K562 (cell line): ENCODE measurements around the gene PCBP3. TPM values are rescaled to one million over a fixed set of nuclear protein-coding genes. Genes with fewer than 3 reads are reported as not detected.

Source experiments
- ATAC-seq: fragments of 200-7000 bp; cut with Tn5 transposase; 3 replicates; pipeline ENCODE4 v1.9.1; 2020; ENCODE audit warnings: moderate library complexity
- BruUV-seq: library from RNA; stranded (reverse); fragments of 400-500 nt; replicated peaks from 2 replicates; lab custom pipeline; 2021; lab: Mats Ljungman, UMichigan
- CTCF ChIA-PET: fragments of 300-600 bp; formaldehyde crosslinking; extraction: SDS; loops from one replicate; lab custom pipeline; 2021; ENCODE audit warnings: low intra/inter-chr PET ratio; lab: Yijun Ruan, JAX
- POLR2A ChIA-PET: fragments of 300-600, 350-650 bp; sonication (Branson Sonifier 250); formaldehyde crosslinking; extraction: SDS; loops from one replicate; lab custom pipeline; 2021; ENCODE audit warnings: antibody characterized with exemption, inconsistent platforms; lab: Yijun Ruan, JAX
- DNase-seq, 4 experiments: peaks; one replicate each; pipeline versions ENCODE4 v3.0.0 to v3.0.0-alpha.2; 2011 to 2018; ENCODE audit warnings: low spot score in 3 of 4, mixed read lengths in 3 of 4; ENCODE audit errors: extremely low read depth in 1 of 4
- FAIRE-seq: peaks from 2 replicates; lab custom pipeline; 2011; peaks lifted over from hg19 to GRCh38; lab: Jason Lieb, UNC
- H2AFZ ChIP-seq: 2 replicates; pipeline ENCODE4 v1.6.0; 2011; ENCODE audit warnings: low read depth, low read length, control low read depth, inconsistent platforms
- H3K27ac ChIP-seq: fragments of 200-600 bp; 3 replicates; pipeline ENCODE4 v1.8.0; 2011; ENCODE audit warnings: low read depth, mild to moderate bottlenecking, control low read depth, inconsistent platforms, low read length, moderate library complexity, mixed read lengths; ENCODE audit errors: extremely low read depth
- H3K27me3 ChIP-seq, 2 experiments: fragments of 300-600 bp in 1 of 2; 2 replicates in 1 of 2; 3 replicates in 1 of 2; pipeline versions ENCODE4 v1.6.0 to v1.8.0; 2011; ENCODE audit warnings: inconsistent platforms in 2 of 2, low read length in 2 of 2, mild to moderate bottlenecking in 1 of 2, mixed read lengths in 1 of 2, moderate library complexity in 1 of 2; ENCODE audit not compliant: control insufficient read depth in 2 of 2, insufficient read depth in 2 of 2
- H3K36me3 ChIP-seq: fragments of 300-600 bp; 3 replicates; pipeline ENCODE4 v1.8.0; 2011; ENCODE audit warnings: mild to moderate bottlenecking, low read length, inconsistent platforms; ENCODE audit not compliant: control insufficient read depth, insufficient read depth
- H3K4me1 ChIP-seq, 2 experiments: fragments of 200-600 bp in 1 of 2; replicated peaks in 1 of 2; 2 replicates in 1 of 2; 3 replicates in 1 of 2; pipeline versions ENCODE4 v1.5.1 to v1.8.0; 2011; ENCODE audit warnings: inconsistent platforms in 2 of 2, low read length in 2 of 2, mild to moderate bottlenecking in 1 of 2, mixed read lengths in 1 of 2, moderate library complexity in 1 of 2; ENCODE audit not compliant: control insufficient read depth in 2 of 2, insufficient read depth in 2 of 2
- H3K4me2 ChIP-seq: 2 replicates; pipeline ENCODE4 v1.6.1; 2011; ENCODE audit warnings: low read length, control low read depth, inconsistent platforms, mixed read lengths; ENCODE audit not compliant: insufficient read depth
- H3K4me3 ChIP-seq: fragments of 200-600 bp; sonication (generic), shearing (Covaris generic); 2 replicates; pipeline ENCODE4 v1.5.1; 2016; ENCODE audit warnings: control low read depth, inconsistent platforms
- H3K79me2 ChIP-seq: fragments of 200-600 bp; 3 replicates; pipeline ENCODE4 v1.8.0; 2011; ENCODE audit warnings: low read length, inconsistent platforms; ENCODE audit not compliant: control insufficient read depth, insufficient read depth
- H3K9ac ChIP-seq, 2 experiments: 2 replicates each; pipeline versions ENCODE4 v1.6.0 to v1.6.1; 2011; ENCODE audit warnings: low read depth in 2 of 2, low read length in 2 of 2, control low read depth in 1 of 2, inconsistent platforms in 1 of 2, mild to moderate bottlenecking in 1 of 2, mixed read lengths in 1 of 2; ENCODE audit not compliant: insufficient read depth in 1 of 2
- H3K9me1 ChIP-seq: one replicate; pipeline ENCODE4 v1.6.0; 2011; ENCODE audit warnings: inconsistent platforms, mild to moderate bottlenecking, low read length, moderate library complexity; ENCODE audit not compliant: control insufficient read depth, insufficient read depth
- H3K9me3 ChIP-seq: replicated peaks from 2 replicates; pipeline ENCODE4 v1.5.1; 2011; ENCODE audit warnings: low read depth, low read length, inconsistent platforms; ENCODE audit not compliant: control insufficient read depth, insufficient read depth
- H4K20me1 ChIP-seq: replicated peaks from 2 replicates; pipeline ENCODE4 v1.6.1; 2011; ENCODE audit warnings: low read length, inconsistent platforms, mixed read lengths; ENCODE audit not compliant: control insufficient read depth, insufficient read depth
- ATF4 ChIP-seq: fragments of 450-650 bp; formaldehyde crosslinking; IDR thresholded peaks from 2 replicates; pipeline ENCODE4 v1.4.0; 2022; ENCODE audit warnings: mild to moderate bottlenecking, moderate library complexity
- BRF2 ChIP-seq: IDR thresholded peaks from 3 replicates; pipeline ENCODE4 v1.6.1; 2011; ENCODE audit warnings: borderline replicate concordance, mild to moderate bottlenecking; ENCODE audit not compliant: insufficient read length, insufficient read depth
- C11orf30 ChIP-seq: fragments of 450-650 bp; IDR thresholded peaks from 2 replicates; pipeline ENCODE4 v1.6.1; 2016; ENCODE audit warnings: low read depth, mild to moderate bottlenecking
- DACH1 ChIP-seq: fragments of 450-650 bp; IDR thresholded peaks from 2 replicates; pipeline ENCODE4 v1.6.1; 2018; ENCODE audit not compliant: partially characterized antibody
- ETV6 ChIP-seq, 3 experiments: fragments of 150-350 bp in 1 of 3; sonication (generic) in 1 of 3; formaldehyde crosslinking in 1 of 3; IDR thresholded peaks; 2 replicates each; pipeline versions ENCODE4 v1.6.1 to v1.8.0; 2014 to 2022; ENCODE audit warnings: borderline replicate concordance in 2 of 3, low read depth in 2 of 3, antibody characterized with exemption in 1 of 3, low read length in 1 of 3, mild to moderate bottlenecking in 1 of 3, missing genetic modification reagents in 1 of 3
- FOXO4 ChIP-seq: fragments of 450-650 bp; formaldehyde crosslinking; IDR thresholded peaks from 2 replicates; pipeline ENCODE4 v1.4.0; 2020; ENCODE audit warnings: mild to moderate bottlenecking, moderate library complexity
- GTF3C2 ChIP-seq: IDR thresholded peaks from 3 replicates; pipeline ENCODE4 v1.6.1; 2011; ENCODE audit warnings: borderline replicate concordance, mild to moderate bottlenecking, moderate library complexity; ENCODE audit not compliant: insufficient read length; ENCODE audit errors: extremely low read depth
- NCOA1 ChIP-seq: fragments of 450-650 bp; IDR thresholded peaks from 2 replicates; pipeline ENCODE4 v1.6.1; 2016; ENCODE audit warnings: low read depth
- NCOA2 ChIP-seq, 2 experiments: fragments of 450-650 bp; IDR thresholded peaks; 2 replicates each; pipeline ENCODE4 v1.6.1; 2018; ENCODE audit warnings: mild to moderate bottlenecking in 2 of 2, moderate library complexity in 1 of 2; ENCODE audit not compliant: partially characterized antibody in 2 of 2
- POLR2H ChIP-seq: IDR thresholded peaks from 2 replicates; pipeline ENCODE4 v1.6.1; 2016; ENCODE audit warnings: missing genetic modification characterization, low read depth, mild to moderate bottlenecking, control low read depth, missing compliant biosample characterization, moderate library complexity
- ZC3H8 ChIP-seq: fragments of 450-650 bp; IDR thresholded peaks from 2 replicates; pipeline ENCODE4 v1.6.1; 2017
- ZNF184 ChIP-seq: sonication (generic); formaldehyde crosslinking; IDR thresholded peaks from 2 replicates; pipeline ENCODE4 v1.5.0; 2020; ENCODE audit warnings: missing genetic modification reagents
- WGBS: fragments of 100-300 bp; shearing (Covaris generic); methylation state at CpG from one replicate; pipeline ENCODE4 v1.1.6; 2016; ENCODE audit warnings: low coverage, mixed read lengths; ENCODE audit not compliant: insufficient coverage; ENCODE audit errors: missing lambda C conversion rate; 5-methylcytosine and 5-hydroxymethylcytosine counted together
- in situ Hi-C: fragments of 300-500 bp; cut with MboI; formaldehyde crosslinking; loops from 4 replicates; pipeline ENCODE4 v1.15.0; 2018; ENCODE audit warnings: inconsistent platforms, mixed read lengths
- intact Hi-C: fragments of 100-400 bp; cut with micrococcal nuclease; formaldehyde crosslinking; loops from 2 replicates; pipeline ENCODE4 v1.14.2; 2022
- polyA plus RNA-seq, 8 experiments: library from polyadenylated mRNA; depleted of rRNA in 4 of 8; stranded (reverse) in 5 of 8; unstranded in 3 of 8; fragments of >200 nt; fragmentation: Nextera tagmentation in 2 of 8; fragmentation: Illumina TruSeq in 1 of 8; extraction: Ambion mirVana in 2 of 8; extraction: Trizol in 1 of 8; gene quantifications; 2 replicates each; pipeline versions ENCODE4 v1.2.1 to v1.2.3, GENCODE V29; 2011 to 2014; ENCODE audit warnings: inconsistent platforms in 1 of 8, missing spikeins in 1 of 8
- total RNA-seq, 7 experiments: library from RNA; depleted of rRNA in 6 of 7; stranded (reverse); fragments of >200 nt in 6 of 7; fragmentation: Illumina TruSeq in 2 of 7; extraction: Trizol in 2 of 7; gene quantifications; 2 replicates each; pipeline versions ENCODE4 v1.2.1 to v1.2.3, GENCODE V29; 2011 to 2021; ENCODE audit warnings: low replicate concordance in 1 of 7

The PCBP3 gene
- total and polyA plus RNA-seq, 9 of the 15 experiments (the other 6 are each of a cell fraction or from before 2014, with no cell fraction given), result 0.18 TPM; not detected in 8

- BruUV-seq, result no TSS peak
- intact Hi-C loops, result no loop called here
- under 1% methylated on average over 16 of the region's 16 CpGs for WGBS
- Histone ChIP-seq H3K27me3 (peaks cover 31 to 41% of the 10 kb centered on the region in 2 experiments), H2AFZ (no peak overlapping the region), H3K79me2 (no peaks in the 10 kb centered on the region), H3K36me3 (no peaks in the 10 kb centered on the region), H4K20me1 (no peaks in the 10 kb centered on the region; the same call in 1 of the 2 replicates), H3K4me2 (no peak overlapping the region), H3K9me3 (peaks cover 5% of the 10 kb centered on the region; the same call in 1 of the 2 replicates), H3K27ac (no peak overlapping the region), H3K4me1 (no peaks in the 10 kb centered on the region), H3K4me3 (no peak overlapping the region), H3K9ac (no peak overlapping the region), H3K9me1 (no peaks in the 10 kb centered on the region)
- FAIRE-seq (no peak), DNase-seq (no peak), ATAC-seq (no peak)
- ChIA-PET POLR2A (interaction anchor here (0.6 to 0.8 kb wide), 3 partner anchors 10 to 1731 kb away, joined by 3 read pairs; no protein-coding TSS in a partner anchor), CTCF (no interaction called here)
- in situ Hi-C loops, result no loop called here
- TF ChIP-seq ATF4 (no peak), NCOA2 (IDR thresholded peaks at IDR 0.05; ENCODE audit: partially characterized antibody in 2 of 2) (no peak), POLR2H (tag) (no peak), C11orf30 (no peak), ZC3H8 (no peak), BRF2 (no peak), DACH1 (no peak), GTF3C2 (no peak), ZNF184 (CRISPR knock-in tag) (no peak), NCOA1 (no peak), ETV6 (IDR thresholded peaks at IDR 0.05; ENCODE audit: borderline replicate concordance in 1 of 2, low read depth in 2 of 2, low read length in 1 of 2) (no peak), ETV6 (CRISPR knock-in tag; IDR thresholded peaks at IDR 0.05; ENCODE audit: borderline replicate concordance) (no peak), FOXO4 (CRISPR knock-in tag) (no peak)
These were observed 13.3 kb upstream of the PCBP3 start for GRCh38 chr21:45630066-45630694.
